Prostate gland (tissue), 2 donors: ENCODE results near the gene SPTBN4. TPM values are rescaled to one million over a fixed set of nuclear protein-coding genes. Genes with fewer than 3 reads are reported as not detected.
A peak's percentile ranks its signal among the peaks of the same experiment; 100 is the strongest.

Source experiments
- DNase-seq: peaks from one replicate; pipeline ENCODE4 v3.0.0-alpha.2; 2019; ENCODE audit warnings: low spot score
- H3K27ac ChIP-seq, 2 donors: fragments of 200-600 bp; sonication (generic); 2 replicates each; pipeline ENCODE4 v1.5.1; 2017 to 2019
- H3K27me3 ChIP-seq: fragments of 200-600 bp; sonication (generic); replicated peaks from 2 replicates; pipeline ENCODE4 v1.5.1; 2019; ENCODE audit not compliant: insufficient read depth
- H3K36me3 ChIP-seq, 2 donors: fragments of 200-600 bp; sonication (generic); 1 replicate in 1 of 2; 2 replicates in 1 of 2; pipeline versions ENCODE4 v1.5.1 to v1.8.1; 2017 to 2019
- H3K4me1 ChIP-seq: fragments of 200-600 bp; sonication (generic); replicated peaks from 2 replicates; pipeline ENCODE4 v1.5.1; 2019
- H3K4me3 ChIP-seq, 2 donors: fragments of 200-600 bp; sonication (generic); 2 replicates each; pipeline ENCODE4 v1.5.1; 2017 to 2019
- H3K9me3 ChIP-seq: fragments of 200-600 bp; sonication (generic); 2 replicates; pipeline ENCODE4 v1.5.1; 2017
- CTCF ChIP-seq, 4 experiments: fragments of 200-600 bp in 2 of 4; fragments of 450-650 bp in 2 of 4; sonication (generic) in 2 of 4; IDR thresholded peaks; 1 replicate in 3 of 4; 2 replicates in 1 of 4; pipeline ENCODE4 v1.5.1; 2016 to 2019; ENCODE audit warnings: antibody characterized with exemption in 4 of 4, mild to moderate bottlenecking in 2 of 4, moderate library complexity in 2 of 4
- POLR2A ChIP-seq: fragments of 450-650 bp; IDR thresholded peaks from one replicate; pipeline ENCODE4 v1.6.1; 2016; ENCODE audit warnings: antibody characterized with exemption, mild to moderate bottlenecking
- POLR2AphosphoS5 ChIP-seq: sonication (generic); formaldehyde crosslinking; IDR thresholded peaks from one replicate; pipeline ENCODE4 v1.6.1; 2017; ENCODE audit warnings: antibody characterized with exemption
- WGBS: methylation state at CpG from one replicate; pipeline ENCODE4 v1.1.5; 2018; 5-methylcytosine and 5-hydroxymethylcytosine counted together
- intact Hi-C: fragments of 100-400 bp; cut with DNase I; formaldehyde crosslinking; loops from one replicate; pipeline ENCODE4 v1.14.2; 2022
- total RNA-seq, 2 donors: library from RNA; depleted of rRNA; stranded (reverse); fragments of >200 nt; gene quantifications; one replicate each; pipeline ENCODE4 v1.1.0, GENCODE V29; 2016

Gene SPTBN4
- total RNA-seq, 2 donors from 2014 or later = 5.2 to 21.9 TPM

GRCh38 chr19:40600570-40601133 is 133.9 kb downstream of the SPTBN4 start:
- peak overlapping the region; percentile 58 to 67 for H3K27ac ChIP-seq
- intact Hi-C loops = loop anchor here (10.0 kb wide), 1 partner anchor 136 kb away; the partner anchor contains the start of genes BLVRB and SPTBN4
- no peak for DNase-seq
- H3K36me3 ChIP-seq = no peaks in the 10 kb centered on the region
- TF ChIP-seq CTCF (IDR thresholded peaks at IDR 0.05) = no peak
- no peak for TF ChIP-seq POLR2A
- no peak for TF ChIP-seq POLR2AphosphoS5
- 11% methylated on average over 13 of the region's 13 CpGs for WGBS
- H3K9me3 ChIP-seq = no peaks in the 10 kb centered on the region
- peaks cover 28% of the 10 kb centered on the region for H3K4me1 ChIP-seq
- no peaks in the 10 kb centered on the region for H3K27me3 ChIP-seq
- H3K4me3 ChIP-seq = peak overlapping the region; percentile 39

GRCh38 chr19:40601134-40601974 is 134.6 kb downstream of the SPTBN4 start, which contains the start of gene LTBP4:
Gene LTBP4 (plus strand): TSS chr19:40601369. CDS start chr19:40601388, 19 bp downstream.
- 1% methylated on average over 44 of the region's 82 CpGs for WGBS

GRCh38 chr19:40603071-40603388 is 136.2 kb downstream of the SPTBN4 start:
- Histone ChIP-seq H3K36me3 (no peaks in the 10 kb centered on the region), H3K27ac (peak overlapping the region; percentile 81 to 87), H3K4me3 (peak overlapping the region in 1 of 2 donors; percentile 20), H3K27me3 (no peaks in the 10 kb centered on the region), H3K4me1 (peaks cover 27% of the 10 kb centered on the region), H3K9me3 (no peaks in the 10 kb centered on the region)
- intact Hi-C loops = loop anchor here (10.0 kb wide), 1 partner anchor 138 kb away; the partner anchor contains the start of genes BLVRB and SPTBN4
- whole genome bisulfite sequencing = 36% methylated on average over 2 of the region's 2 CpGs
- TF ChIP-seq POLR2AphosphoS5 = no peak
- no peak for TF ChIP-seq CTCF (IDR thresholded peaks at IDR 0.05)
- TF ChIP-seq POLR2A = no peak
- no peak for DNase-seq

More at GRCh38 chr19:40601134-40601974, 134.6 kb downstream of the SPTBN4 start, which contains the start of gene LTBP4:
- no peak for DNase-seq
- H3K36me3 ChIP-seq = no peaks in the 10 kb centered on the region
- H3K27ac ChIP-seq = peak within 1 kb of the TSS; percentile 81 to 87
- TF ChIP-seq POLR2A (peak; percentile 12), CTCF (IDR thresholded peaks at IDR 0.05) (no peak)
- H3K4me1 ChIP-seq = peaks cover 28% of the 10 kb centered on the region
- peak within 1 kb of the TSS; percentile 39 for H3K4me3 ChIP-seq
- no peaks in the 10 kb centered on the region for H3K9me3 ChIP-seq
- H3K27me3 ChIP-seq = no peaks in the 10 kb centered on the region
- intact Hi-C loops = loop anchor here (10.0 kb wide), 1 partner anchor 137 kb away; the partner anchor contains the start of genes BLVRB and SPTBN4

GRCh38 chr19:40603389-40604170 is 136.8 kb downstream of the SPTBN4 start:
- Histone ChIP-seq H3K4me3 (peak overlapping the region; percentile 20 to 30), H3K4me1 (peaks cover 23% of the 10 kb centered on the region), H3K36me3 (no peaks in the 10 kb centered on the region), H3K27me3 (no peaks in the 10 kb centered on the region), H3K9me3 (no peaks in the 10 kb centered on the region), H3K27ac (peak overlapping the region; percentile 81 to 87)
- WGBS = under 1% methylated on average over 43 of the region's 43 CpGs
- peak; percentile 96 for TF ChIP-seq POLR2AphosphoS5
- TF ChIP-seq CTCF (IDR thresholded peaks at IDR 0.05) = peak in 1 of 4 experiments; percentile 12
- TF ChIP-seq POLR2A = peak; percentile 81
- intact Hi-C loops = loop anchor here (2.0 to 10.0 kb wide), 2 partner anchors 31 to 139 kb away; partner anchors contain the start of genes BLVRB and SPTBN4
- DNase-seq = peak; percentile 98
